Astrocyte (in vitro differentiated cells and primary cell): Measurements from ENCODE around the gene CD109. TPM values are rescaled to one million over a fixed set of nuclear protein-coding genes. Genes with fewer than 3 reads are reported as not detected.

Experiments used
- DNase-seq: peaks from one replicate; pipeline ENCODE4 v3.0.0-alpha.2; 2010; ENCODE audit warnings: low read depth
- FAIRE-seq: peaks from 2 replicates; lab custom pipeline; 2011; peaks lifted over from hg19 to GRCh38; lab: Jason Lieb, UNC
- H2AFZ ChIP-seq: 2 replicates; pipeline ENCODE4 v1.6.0; 2012; ENCODE audit warnings: low read depth, low read length, inconsistent platforms
- H3K27ac ChIP-seq: 2 replicates; pipeline ENCODE4 v1.5.1; 2011; ENCODE audit warnings: low read depth, low read length, inconsistent platforms
- H3K27me3 ChIP-seq: 2 replicates; pipeline ENCODE4 v1.6.0; 2011; ENCODE audit warnings: low read length, inconsistent platforms; ENCODE audit not compliant: insufficient read depth
- H3K36me3 ChIP-seq: 2 replicates; pipeline ENCODE4 v1.5.1; 2011; ENCODE audit warnings: low read length, inconsistent platforms; ENCODE audit not compliant: insufficient read depth
- H3K4me1 ChIP-seq: 2 replicates; pipeline ENCODE4 v1.5.1; 2011; ENCODE audit warnings: low read length, inconsistent platforms; ENCODE audit not compliant: insufficient read depth
- H3K4me2 ChIP-seq: 2 replicates; pipeline ENCODE4 v1.6.0; 2012; ENCODE audit warnings: low read length, inconsistent platforms
- H3K4me3 ChIP-seq: 2 replicates; pipeline ENCODE4 v1.5.1; 2011; ENCODE audit warnings: low read depth, mild to moderate bottlenecking, low read length, inconsistent platforms; ENCODE audit not compliant: insufficient read depth
- H3K79me2 ChIP-seq: 2 replicates; pipeline ENCODE4 v1.6.0; 2012; ENCODE audit warnings: mild to moderate bottlenecking, low read length, inconsistent platforms; ENCODE audit not compliant: insufficient read depth
- H3K9ac ChIP-seq: 2 replicates; pipeline ENCODE4 v1.6.0; 2012; ENCODE audit warnings: mild to moderate bottlenecking, low read length, inconsistent platforms
- H3K9me3 ChIP-seq: 2 replicates; pipeline ENCODE4 v1.5.1; 2012; ENCODE audit warnings: low read depth, mild to moderate bottlenecking, low read length, inconsistent platforms; ENCODE audit not compliant: insufficient read depth
- H4K20me1 ChIP-seq: 2 replicates; pipeline ENCODE4 v1.6.0; 2012; ENCODE audit warnings: low read length, inconsistent platforms; ENCODE audit not compliant: insufficient read depth
- H3K27ac Mint-ChIP-seq: one replicate; pipeline ENCODE4 v1.8.0; 2021; ENCODE audit warnings: mild to moderate bottlenecking, mixed read lengths; ENCODE audit not compliant: unreplicated experiment
- H3K27me3 Mint-ChIP-seq: one replicate; pipeline ENCODE4 v1.8.0; 2021; ENCODE audit warnings: low read depth, mixed read lengths; ENCODE audit not compliant: unreplicated experiment
- H3K36me3 Mint-ChIP-seq: one replicate; pipeline ENCODE4 v1.8.0; 2021; ENCODE audit warnings: low read depth, mixed read lengths; ENCODE audit not compliant: unreplicated experiment
- H3K4me1 Mint-ChIP-seq: one replicate; pipeline ENCODE4 v1.8.0; 2021; ENCODE audit warnings: low read depth, mixed read lengths; ENCODE audit not compliant: unreplicated experiment
- H3K4me3 Mint-ChIP-seq: one replicate; pipeline ENCODE4 v1.8.0; 2021; ENCODE audit warnings: mild to moderate bottlenecking, moderate library complexity, mixed read lengths; ENCODE audit not compliant: unreplicated experiment
- H3K9me3 Mint-ChIP-seq: one replicate; pipeline ENCODE4 v1.8.0; 2021; ENCODE audit warnings: mild to moderate bottlenecking, mixed read lengths; ENCODE audit not compliant: unreplicated experiment
- EZH2 ChIP-seq: IDR thresholded peaks from 2 replicates; pipeline ENCODE4 v1.6.1; 2012; ENCODE audit warnings: mild to moderate bottlenecking, low read length, inconsistent platforms; ENCODE audit not compliant: insufficient read depth
- total RNA-seq: library from RNA; stranded (reverse); gene quantifications from 2 replicates; pipeline ENCODE4 v1.2.1, GENCODE V29; 2021
- TF ChIP-seq, protein P1 (sequence below): IDR thresholded peaks from 2 replicates; pipeline ENCODE4 v1.5.1; 2011; ENCODE audit warnings: low read depth, mild to moderate bottlenecking, inconsistent platforms, low read length, moderate library complexity; ENCODE audit not compliant: insufficient read depth

CD109 gene
- total RNA-seq, 1 donor from 2014 or later: 18.3 TPM

DNA sequence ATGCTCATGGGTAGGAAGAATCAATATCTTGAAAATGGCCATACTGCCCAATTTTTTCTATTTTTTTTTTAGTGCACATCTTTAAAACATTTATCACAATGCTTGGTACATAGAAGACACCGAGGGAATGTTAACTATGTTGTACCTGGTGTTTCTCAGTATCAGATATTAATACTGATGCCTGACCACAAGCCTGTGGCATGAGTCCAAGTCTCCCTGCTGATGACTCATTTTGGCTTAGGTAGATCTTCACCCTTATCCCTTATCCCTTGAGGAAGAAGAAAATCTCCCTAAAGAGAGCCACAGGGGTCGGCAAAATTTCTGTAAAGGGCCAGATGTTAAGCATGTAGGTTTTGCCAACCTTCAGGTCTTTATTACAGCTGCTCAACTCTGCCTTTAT is 14.5 kb downstream of the CD109 start:
- Mint-ChIP-seq H3K9me3 (no peaks in the 10 kb centered on the region), H3K36me3 (no peaks in the 10 kb centered on the region), H3K4me1 (peaks cover 13% of the 10 kb centered on the region), H3K4me3 (no peak overlapping the region), H3K27ac (no peak overlapping the region), H3K27me3 (no peaks in the 10 kb centered on the region)
- no peak overlapping the region for H3K27ac ChIP-seq
- DNase-seq (peak; percentile 78), FAIRE-seq (no peak)
- no peak overlapping the region for H3K4me3 ChIP-seq
- TF ChIP-seq, protein P1, sequence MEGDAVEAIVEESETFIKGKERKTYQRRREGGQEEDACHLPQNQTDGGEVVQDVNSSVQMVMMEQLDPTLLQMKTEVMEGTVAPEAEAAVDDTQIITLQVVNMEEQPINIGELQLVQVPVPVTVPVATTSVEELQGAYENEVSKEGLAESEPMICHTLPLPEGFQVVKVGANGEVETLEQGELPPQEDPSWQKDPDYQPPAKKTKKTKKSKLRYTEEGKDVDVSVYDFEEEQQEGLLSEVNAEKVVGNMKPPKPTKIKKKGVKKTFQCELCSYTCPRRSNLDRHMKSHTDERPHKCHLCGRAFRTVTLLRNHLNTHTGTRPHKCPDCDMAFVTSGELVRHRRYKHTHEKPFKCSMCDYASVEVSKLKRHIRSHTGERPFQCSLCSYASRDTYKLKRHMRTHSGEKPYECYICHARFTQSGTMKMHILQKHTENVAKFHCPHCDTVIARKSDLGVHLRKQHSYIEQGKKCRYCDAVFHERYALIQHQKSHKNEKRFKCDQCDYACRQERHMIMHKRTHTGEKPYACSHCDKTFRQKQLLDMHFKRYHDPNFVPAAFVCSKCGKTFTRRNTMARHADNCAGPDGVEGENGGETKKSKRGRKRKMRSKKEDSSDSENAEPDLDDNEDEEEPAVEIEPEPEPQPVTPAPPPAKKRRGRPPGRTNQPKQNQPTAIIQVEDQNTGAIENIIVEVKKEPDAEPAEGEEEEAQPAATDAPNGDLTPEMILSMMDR: no peak
- no peak for TF ChIP-seq EZH2
- peaks cover 19% of the 10 kb centered on the region for H3K4me1 ChIP-seq
- no peaks in the 10 kb centered on the region for H3K36me3 ChIP-seq
- H3K4me2 ChIP-seq: peak overlapping the region; percentile 48
- H3K9me3 ChIP-seq: no peaks in the 10 kb centered on the region
- no peaks in the 10 kb centered on the region for H3K79me2 ChIP-seq
- H3K27me3 ChIP-seq: no peaks in the 10 kb centered on the region
- no peaks in the 10 kb centered on the region for H4K20me1 ChIP-seq
- H3K9ac ChIP-seq: no peak overlapping the region
- H2AFZ ChIP-seq: no peak overlapping the region

DNA sequence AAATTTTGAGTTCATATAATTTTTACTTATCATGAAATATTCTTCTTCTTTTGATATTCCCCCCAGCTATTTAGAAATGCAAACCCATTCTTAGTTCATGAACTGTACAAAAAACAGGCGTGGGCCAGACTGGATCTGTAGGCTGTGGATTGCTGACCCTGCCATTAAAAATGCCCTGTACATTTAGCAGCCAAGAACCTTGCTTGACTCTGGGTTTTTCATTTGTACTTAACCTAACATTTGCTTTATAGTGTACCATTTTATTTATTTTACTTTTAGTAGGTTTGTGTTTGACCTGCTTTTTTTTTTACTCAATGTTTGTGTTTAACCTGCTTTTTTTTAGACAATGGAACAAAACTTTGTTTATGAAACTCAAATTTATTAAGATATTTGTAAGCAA is 14.9 kb downstream of the CD109 start:
- no peaks in the 10 kb centered on the region for H3K27me3 Mint-ChIP-seq
- Histone ChIP-seq H3K36me3 (no peaks in the 10 kb centered on the region), H3K27me3 (no peaks in the 10 kb centered on the region), H3K4me3 (no peak overlapping the region), H4K20me1 (no peaks in the 10 kb centered on the region), H3K4me2 (no peak overlapping the region), H3K9ac (no peak overlapping the region), H3K79me2 (no peaks in the 10 kb centered on the region), H2AFZ (no peak overlapping the region), H3K4me1 (peaks cover 19% of the 10 kb centered on the region), H3K9me3 (no peaks in the 10 kb centered on the region), H3K27ac (no peak overlapping the region)
- DNase-seq (no peak), FAIRE-seq (no peak)
- H3K36me3 Mint-ChIP-seq: no peaks in the 10 kb centered on the region
- no peak overlapping the region for H3K4me3 Mint-ChIP-seq
- TF ChIP-seq, protein P1: no peak
- no peak for TF ChIP-seq EZH2
- peaks cover 13% of the 10 kb centered on the region for H3K4me1 Mint-ChIP-seq
- no peak overlapping the region for H3K27ac Mint-ChIP-seq
- H3K9me3 Mint-ChIP-seq: no peaks in the 10 kb centered on the region

DNA sequence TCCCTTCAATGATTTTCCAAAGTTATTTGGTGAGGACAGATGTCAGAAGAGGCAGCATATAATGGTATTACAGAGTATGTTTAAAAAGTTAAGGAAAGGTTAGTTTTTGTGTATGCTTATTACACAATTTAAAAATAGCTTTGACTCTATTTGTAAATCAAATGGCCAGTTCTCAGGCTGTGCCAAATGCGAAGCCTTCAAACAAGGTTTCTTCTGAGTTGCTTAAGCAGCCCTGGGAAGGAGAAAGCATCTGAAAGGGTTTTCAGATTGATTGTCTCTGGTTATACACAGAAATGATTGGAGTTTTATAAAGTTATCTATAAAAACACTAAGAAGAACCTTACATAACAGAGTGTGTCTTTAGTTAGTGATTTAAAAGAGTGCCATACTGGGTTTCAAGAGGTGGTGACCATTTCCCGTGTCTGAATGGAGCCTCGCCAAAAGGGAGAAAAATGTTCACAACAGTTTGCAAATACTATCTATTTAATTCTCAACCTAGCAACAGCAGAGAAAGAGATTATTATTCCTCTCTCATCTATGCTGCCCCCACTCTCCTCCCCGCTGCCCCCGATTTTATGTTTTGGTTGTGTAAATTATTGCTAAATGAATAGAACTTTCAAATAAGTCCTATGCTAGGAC is 16.7 kb downstream of the CD109 start:
- H3K27ac ChIP-seq: no peak overlapping the region
- no peak overlapping the region for H2AFZ ChIP-seq
- H3K4me3 ChIP-seq: no peak overlapping the region
- Mint-ChIP-seq H3K27ac (no peak overlapping the region), H3K27me3 (no peaks in the 10 kb centered on the region), H3K4me1 (peaks cover 13% of the 10 kb centered on the region), H3K36me3 (no peaks in the 10 kb centered on the region), H3K4me3 (no peak overlapping the region), H3K9me3 (no peaks in the 10 kb centered on the region)
- no peaks in the 10 kb centered on the region for H3K27me3 ChIP-seq
- H3K9ac ChIP-seq: no peak overlapping the region
- H3K36me3 ChIP-seq: no peaks in the 10 kb centered on the region
- DNase-seq (no peak), FAIRE-seq (no peak)
- no peaks in the 10 kb centered on the region for H4K20me1 ChIP-seq
- no peaks in the 10 kb centered on the region for H3K9me3 ChIP-seq
- H3K79me2 ChIP-seq: no peaks in the 10 kb centered on the region
- TF ChIP-seq EZH2: no peak
- TF ChIP-seq, protein P1: no peak
- peaks cover 19% of the 10 kb centered on the region for H3K4me1 ChIP-seq
- H3K4me2 ChIP-seq: no peak overlapping the region
